ENCODE results near the gene FBXL17. TPM values are rescaled to one million over a fixed set of nuclear protein-coding genes. Genes with fewer than 3 reads are reported as not detected.

Gene FBXL17
- total and polyA plus RNA-seq, 2 donors (not counting 1 experiment from before 2014, with no cell fraction given): 7.3 to 40.3 TPM

DNA sequence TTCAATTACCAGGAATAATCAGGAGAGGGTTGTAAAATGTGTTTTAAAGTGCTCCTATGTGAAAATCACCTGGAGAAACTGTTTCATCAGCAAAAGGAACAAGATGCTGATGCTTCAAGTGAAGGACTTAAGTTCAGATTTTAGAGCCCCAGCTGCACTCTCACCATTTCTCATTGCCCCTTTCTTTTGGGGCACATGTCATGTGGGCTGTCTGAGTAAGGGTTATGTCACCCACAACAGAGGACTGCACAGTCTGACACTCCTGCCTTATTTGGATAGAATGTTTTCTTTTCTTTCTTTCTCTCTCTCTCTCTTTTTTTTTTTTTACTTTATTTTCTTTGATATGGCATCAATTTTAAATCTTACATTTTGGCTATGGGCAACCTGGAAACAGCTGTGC lies 507.1 kb downstream of the FBXL17 start:
- ChIA-PET POLR2A (no interaction called here), CTCF (no interaction called here)
- H3K4me2 ChIP-seq (replicated peaks; ENCODE audit: low read depth, low read length, poor library complexity, severe bottlenecking): no peak overlapping the region
- H4K20me1 ChIP-seq (ENCODE audit: control insufficient read depth, insufficient read depth, low read length, poor library complexity, severe bottlenecking): no peaks in the 10 kb centered on the region
- no peaks in the 10 kb centered on the region for H3K27me3 ChIP-seq (replicated peaks in 1 of 4; ENCODE audit: control extremely low read depth in 1 of 4, control insufficient read depth in 3 of 4, insufficient read depth in 4 of 4, low read length in 3 of 4)
- no peaks in the 10 kb centered on the region for H3K27me3 Mint-ChIP-seq
- TF ChIP-seq, protein P1, sequence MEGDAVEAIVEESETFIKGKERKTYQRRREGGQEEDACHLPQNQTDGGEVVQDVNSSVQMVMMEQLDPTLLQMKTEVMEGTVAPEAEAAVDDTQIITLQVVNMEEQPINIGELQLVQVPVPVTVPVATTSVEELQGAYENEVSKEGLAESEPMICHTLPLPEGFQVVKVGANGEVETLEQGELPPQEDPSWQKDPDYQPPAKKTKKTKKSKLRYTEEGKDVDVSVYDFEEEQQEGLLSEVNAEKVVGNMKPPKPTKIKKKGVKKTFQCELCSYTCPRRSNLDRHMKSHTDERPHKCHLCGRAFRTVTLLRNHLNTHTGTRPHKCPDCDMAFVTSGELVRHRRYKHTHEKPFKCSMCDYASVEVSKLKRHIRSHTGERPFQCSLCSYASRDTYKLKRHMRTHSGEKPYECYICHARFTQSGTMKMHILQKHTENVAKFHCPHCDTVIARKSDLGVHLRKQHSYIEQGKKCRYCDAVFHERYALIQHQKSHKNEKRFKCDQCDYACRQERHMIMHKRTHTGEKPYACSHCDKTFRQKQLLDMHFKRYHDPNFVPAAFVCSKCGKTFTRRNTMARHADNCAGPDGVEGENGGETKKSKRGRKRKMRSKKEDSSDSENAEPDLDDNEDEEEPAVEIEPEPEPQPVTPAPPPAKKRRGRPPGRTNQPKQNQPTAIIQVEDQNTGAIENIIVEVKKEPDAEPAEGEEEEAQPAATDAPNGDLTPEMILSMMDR (IDR thresholded peaks at IDR 0.05): no peak
- no peak for TF ChIP-seq EZH2 (IDR thresholded peaks at IDR 0.05; ENCODE audit: borderline replicate concordance, insufficient read depth, low read depth, low read length, poor library complexity, severe bottlenecking)
- H3K4me3 ChIP-seq (ENCODE audit: control extremely low read depth in 1 of 5, extremely low read depth in 1 of 5, insufficient read depth in 1 of 5, low read depth in 2 of 5, low read length in 4 of 5): no peak overlapping the region
- no peak overlapping the region for H2AFZ ChIP-seq (ENCODE audit: insufficient read depth, low read depth, low read length, poor library complexity, severe bottlenecking)
- H3K9me3 Mint-ChIP-seq (ENCODE audit: insufficient read depth): no peaks in the 10 kb centered on the region
- H3K4me1 Mint-ChIP-seq: no peaks in the 10 kb centered on the region
- no peaks in the 10 kb centered on the region for H3K4me1 ChIP-seq (ENCODE audit: control insufficient read depth in 2 of 2, insufficient read depth in 2 of 2, low read length in 2 of 2)
- peaks cover 0 to 1% of the 10 kb centered on the region in 2 experiments for H3K36me3 ChIP-seq (replicated peaks in 1 of 2; ENCODE audit: control extremely low read depth in 1 of 2, control insufficient read depth in 1 of 2, extremely low read depth in 1 of 2, insufficient read depth in 2 of 2, low read length in 1 of 2)
- H3K9me3 ChIP-seq (ENCODE audit: control extremely low read depth in 1 of 3, control insufficient read depth in 2 of 3, insufficient read depth in 1 of 3, low read length in 2 of 3): no peaks in the 10 kb centered on the region
- no peak overlapping the region for H3K27ac ChIP-seq (ENCODE audit: low read length in 2 of 2)
- no peak overlapping the region for H3K4me3 Mint-ChIP-seq
- H3K27ac Mint-ChIP-seq: no peak overlapping the region
- no peak overlapping the region for H3K9ac ChIP-seq (ENCODE audit: low read length)
- intact Hi-C loops (cut with micrococcal nuclease): no loop called here
- DNase-seq: no peak
- no peaks in the 10 kb centered on the region for H3K79me2 ChIP-seq (ENCODE audit: control insufficient read depth, insufficient read depth, low read length)
- ATAC-seq (ENCODE audit: low read depth): no peak

DNA sequence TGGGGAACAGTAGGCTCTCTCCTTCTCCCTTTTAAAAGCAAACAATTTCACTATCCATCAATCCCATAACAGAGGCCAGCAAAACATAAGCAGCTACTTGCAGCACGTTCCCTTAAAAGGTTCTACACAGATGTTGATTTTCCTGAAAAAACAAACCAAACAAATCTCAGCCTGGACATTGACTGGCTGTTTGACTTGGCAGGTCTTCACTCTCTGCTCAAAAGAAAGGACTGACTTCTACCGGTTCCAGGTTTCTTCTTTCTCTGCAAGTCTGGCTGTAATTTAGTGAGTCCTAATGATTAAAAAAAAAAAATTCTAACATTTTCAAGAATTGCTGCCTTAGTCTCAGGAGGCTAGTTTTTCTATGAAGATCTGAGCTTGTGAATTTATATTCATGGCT lies 508.0 kb downstream of the FBXL17 start:
- no peaks in the 10 kb centered on the region for H3K9me3 Mint-ChIP-seq (ENCODE audit: insufficient read depth)
- no peaks in the 10 kb centered on the region for H3K4me1 Mint-ChIP-seq
- H3K27ac Mint-ChIP-seq: no peak overlapping the region
- DNase-seq (no peak), ATAC-seq (ENCODE audit: low read depth) (no peak)
- Histone ChIP-seq H4K20me1 (ENCODE audit: control insufficient read depth, insufficient read depth, low read length, poor library complexity, severe bottlenecking) (no peaks in the 10 kb centered on the region), H3K9me3 (ENCODE audit: control extremely low read depth in 1 of 3, control insufficient read depth in 2 of 3, insufficient read depth in 1 of 3, low read length in 2 of 3) (no peaks in the 10 kb centered on the region), H3K27ac (ENCODE audit: low read length in 2 of 2) (no peak overlapping the region), H3K36me3 (replicated peaks in 1 of 2; ENCODE audit: control extremely low read depth in 1 of 2, control insufficient read depth in 1 of 2, extremely low read depth in 1 of 2, insufficient read depth in 2 of 2, low read length in 1 of 2) (no peaks in the 10 kb centered on the region), H2AFZ (ENCODE audit: insufficient read depth, low read depth, low read length, poor library complexity, severe bottlenecking) (no peak overlapping the region), H3K27me3 (replicated peaks in 1 of 4; ENCODE audit: control extremely low read depth in 1 of 4, control insufficient read depth in 3 of 4, insufficient read depth in 4 of 4, low read length in 3 of 4) (no peaks in the 10 kb centered on the region), H3K9ac (ENCODE audit: low read length) (no peak overlapping the region), H3K4me1 (ENCODE audit: control insufficient read depth in 2 of 2, insufficient read depth in 2 of 2, low read length in 2 of 2) (no peaks in the 10 kb centered on the region), H3K4me3 (ENCODE audit: control extremely low read depth in 1 of 5, extremely low read depth in 1 of 5, insufficient read depth in 1 of 5, low read depth in 2 of 5, low read length in 4 of 5) (no peak overlapping the region), H3K79me2 (ENCODE audit: control insufficient read depth, insufficient read depth, low read length) (no peaks in the 10 kb centered on the region), H3K4me2 (replicated peaks; ENCODE audit: low read depth, low read length, poor library complexity, severe bottlenecking) (no peak overlapping the region)
- WGBS (ENCODE audit: insufficient coverage): 100% methylated on average over 1 of the region's 2 CpGs
- POLR2A ChIA-PET: no interaction called here
- H3K27me3 Mint-ChIP-seq: no peaks in the 10 kb centered on the region
- no peak overlapping the region for H3K4me3 Mint-ChIP-seq
- TF ChIP-seq EZH2 (IDR thresholded peaks at IDR 0.05; ENCODE audit: borderline replicate concordance, insufficient read depth, low read depth, low read length, poor library complexity, severe bottlenecking): no peak
- TF ChIP-seq, protein P1 (IDR thresholded peaks at IDR 0.05): no peak
- CTCF ChIA-PET: no interaction called here
- intact Hi-C loops (cut with micrococcal nuclease): no loop called here
